ENCODE data around the gene EIF4E1B. TPM values are rescaled to one million over a fixed set of nuclear protein-coding genes. Genes with fewer than 3 reads are reported as not detected.

The EIF4E1B gene
- total RNA-seq, 1 donor from 2014 or later = 0.06 TPM

GRCh38 chr5:176625966-176626875 is 4.3 kb upstream of the EIF4E1B start:
- no peak for DNase-seq (ENCODE audit: extremely low read depth, low read depth, low spot score)

- DNase-seq (ENCODE audit: extremely low read depth, low read depth, low spot score) = no peak
Observed at GRCh38 chr5:176626876-176627236, 3.6 kb upstream of the EIF4E1B start.

GRCh38 chr5:176627582-176627981 is 2.9 kb upstream of the EIF4E1B start:
- no peak for DNase-seq (ENCODE audit: extremely low read depth, low read depth, low spot score)

GRCh38 chr5:176628406-176629228 is 1.9 kb upstream of the EIF4E1B start:
- no peak for DNase-seq (ENCODE audit: extremely low read depth, low read depth, low spot score)

GRCh38 chr5:176629317-176629852 is 1.1 kb upstream of the EIF4E1B start:
- DNase-seq (ENCODE audit: extremely low read depth, low read depth, low spot score) = no peak

- no peak for DNase-seq (ENCODE audit: extremely low read depth, low read depth, low spot score)
Observed at GRCh38 chr5:176630681-176631222, 277 bp downstream of the EIF4E1B start.

GRCh38 chr5:176631383-176632200 is 1.1 kb downstream of the EIF4E1B start:
- no peak for DNase-seq (ENCODE audit: extremely low read depth, low read depth, low spot score)

- DNase-seq (ENCODE audit: extremely low read depth, low read depth, low spot score) = no peak
Observed at GRCh38 chr5:176632745-176633144, 2.3 kb downstream of the EIF4E1B start.

- DNase-seq (ENCODE audit: extremely low read depth, low read depth, low spot score) = no peak
Observed at GRCh38 chr5:176633598-176633997, 3.1 kb downstream of the EIF4E1B start.

GRCh38 chr5:176636426-176636825 is 6.0 kb downstream of the EIF4E1B start:
- DNase-seq (ENCODE audit: extremely low read depth, low read depth, low spot score) = no peak

GRCh38 chr5:176637556-176637955 is 7.1 kb downstream of the EIF4E1B start:
- DNase-seq (ENCODE audit: extremely low read depth, low read depth, low spot score) = no peak

GRCh38 chr5:176638437-176638836 is 8.0 kb downstream of the EIF4E1B start:
- DNase-seq (ENCODE audit: extremely low read depth, low read depth, low spot score) = no peak

- DNase-seq (ENCODE audit: extremely low read depth, low read depth, low spot score) = no peak
Observed at GRCh38 chr5:176639208-176639607, 8.7 kb downstream of the EIF4E1B start.

- DNase-seq (ENCODE audit: extremely low read depth, low read depth, low spot score) = no peak
Observed at GRCh38 chr5:176639981-176640380, 9.5 kb downstream of the EIF4E1B start.

- no peak for DNase-seq (ENCODE audit: extremely low read depth, low read depth, low spot score)
Observed at GRCh38 chr5:176640616-176641015, 10.1 kb downstream of the EIF4E1B start.

GRCh38 chr5:176642675-176643490 is 12.4 kb downstream of the EIF4E1B start:
- DNase-seq (ENCODE audit: extremely low read depth, low read depth, low spot score) = no peak

GRCh38 chr5:176643491-176644219 is 13.2 kb downstream of the EIF4E1B start:
- no peak for DNase-seq (ENCODE audit: extremely low read depth, low read depth, low spot score)

GRCh38 chr5:176644294-176644693 is 13.8 kb downstream of the EIF4E1B start:
- DNase-seq (ENCODE audit: extremely low read depth, low read depth, low spot score) = no peak

Data from glomerular endothelial cell (primary cell).